Measurements from ENCODE around the gene CAPN5.

The CAPN5 gene

GRCh38 chr11:77054084-77054483 is 12.7 kb upstream of the CAPN5 start:
- Histone ChIP-seq H3F3A (ENCODE audit: control insufficient read depth, insufficient read depth) (no peaks in the 10 kb centered on the region), H3K9me2 (replicated peaks; ENCODE audit: control insufficient read depth, low read length) (no peaks in the 10 kb centered on the region), H4K20me1 (ENCODE audit: control insufficient read depth, insufficient read depth, low read depth, low read length) (no peaks in the 10 kb centered on the region), H3K27me3 (ENCODE audit: control insufficient read depth, low read length) (no peaks in the 10 kb centered on the region; the same call in none of the 2 replicates), H3K36me3 (ENCODE audit: control insufficient read depth, low read length) (no peaks in the 10 kb centered on the region), H3K27ac (ENCODE audit: low read depth, low read length) (no peak overlapping the region), H3K4me1 (ENCODE audit: control insufficient read depth, low read length) (no peaks in the 10 kb centered on the region), H3K4me2 (ENCODE audit: low read length) (no peak overlapping the region), H3K9me3 (ENCODE audit: control insufficient read depth, insufficient read depth, low read length) (peaks cover 8% of the 10 kb centered on the region; the same call in 1 of the 2 replicates), H3K4me3 (ENCODE audit: low read length) (no peak overlapping the region), H3K79me2 (ENCODE audit: control insufficient read depth, low read length) (no peaks in the 10 kb centered on the region)
- TF ChIP-seq EZH2phosphoT487 (IDR thresholded peaks at IDR 0.05; ENCODE audit: borderline replicate concordance, low read length) = no peak
- TF ChIP-seq CTCF (IDR thresholded peaks at IDR 0.05; ENCODE audit: low read depth, low read length, poor library complexity, severe bottlenecking) = no peak

GRCh38 chr11:77055101-77055561 is 11.6 kb upstream of the CAPN5 start:
- no peak overlapping the region for H3K27ac ChIP-seq (ENCODE audit: low read depth, low read length)
- H4K20me1 ChIP-seq (ENCODE audit: control insufficient read depth, insufficient read depth, low read depth, low read length) = no peaks in the 10 kb centered on the region
- no peaks in the 10 kb centered on the region for H3F3A ChIP-seq (ENCODE audit: control insufficient read depth, insufficient read depth)
- peaks cover 5% of the 10 kb centered on the region for H3K27me3 ChIP-seq (ENCODE audit: control insufficient read depth, low read length)
- TF ChIP-seq EZH2phosphoT487 (IDR thresholded peaks at IDR 0.05; ENCODE audit: borderline replicate concordance, low read length) (no peak), CTCF (IDR thresholded peaks at IDR 0.05; ENCODE audit: low read depth, low read length, poor library complexity, severe bottlenecking) (no peak)
- no peak overlapping the region for H3K4me3 ChIP-seq (ENCODE audit: low read length)
- no peaks in the 10 kb centered on the region for H3K36me3 ChIP-seq (ENCODE audit: control insufficient read depth, low read length)
- no peaks in the 10 kb centered on the region for H3K9me2 ChIP-seq (replicated peaks; ENCODE audit: control insufficient read depth, low read length)
- H3K4me2 ChIP-seq (ENCODE audit: low read length) = no peak overlapping the region
- H3K9me3 ChIP-seq (ENCODE audit: control insufficient read depth, insufficient read depth, low read length) = peaks cover 8% of the 10 kb centered on the region; the same call in 1 of the 2 replicates
- H3K4me1 ChIP-seq (ENCODE audit: control insufficient read depth, low read length) = no peaks in the 10 kb centered on the region
- no peaks in the 10 kb centered on the region for H3K79me2 ChIP-seq (ENCODE audit: control insufficient read depth, low read length)

- H3K9me3 ChIP-seq (ENCODE audit: control insufficient read depth, insufficient read depth, low read length) = peaks cover 8% of the 10 kb centered on the region; the same call in 1 of the 2 replicates
- TF ChIP-seq CTCF (IDR thresholded peaks at IDR 0.05; ENCODE audit: low read depth, low read length, poor library complexity, severe bottlenecking) = no peak
- no peak for TF ChIP-seq EZH2phosphoT487 (IDR thresholded peaks at IDR 0.05; ENCODE audit: borderline replicate concordance, low read length)
- no peaks in the 10 kb centered on the region for H4K20me1 ChIP-seq (ENCODE audit: control insufficient read depth, insufficient read depth, low read depth, low read length)
- no peaks in the 10 kb centered on the region for H3K9me2 ChIP-seq (replicated peaks; ENCODE audit: control insufficient read depth, low read length)
- no peaks in the 10 kb centered on the region for H3K79me2 ChIP-seq (ENCODE audit: control insufficient read depth, low read length)
- H3K27me3 ChIP-seq (ENCODE audit: control insufficient read depth, low read length) = peaks cover 12% of the 10 kb centered on the region
- no peaks in the 10 kb centered on the region for H3K36me3 ChIP-seq (ENCODE audit: control insufficient read depth, low read length)
- H3K4me2 ChIP-seq (ENCODE audit: low read length) = no peak overlapping the region
- H3K4me3 ChIP-seq (ENCODE audit: low read length) = no peak overlapping the region
- H3F3A ChIP-seq (ENCODE audit: control insufficient read depth, insufficient read depth) = no peaks in the 10 kb centered on the region
- H3K4me1 ChIP-seq (ENCODE audit: control insufficient read depth, low read length) = no peaks in the 10 kb centered on the region
- no peak overlapping the region for H3K27ac ChIP-seq (ENCODE audit: low read depth, low read length)
These were observed 10.9 kb upstream of the CAPN5 start for GRCh38 chr11:77055913-77056312.
